ENCODE results near the gene CDH20. TPM values are rescaled to one million over a fixed set of nuclear protein-coding genes. Genes with fewer than 3 reads are reported as not detected.

Gene CDH20
- total and polyA plus RNA-seq, 2 of the 4 experiments (the other 2 are of a cell fraction): not detected

DNA sequence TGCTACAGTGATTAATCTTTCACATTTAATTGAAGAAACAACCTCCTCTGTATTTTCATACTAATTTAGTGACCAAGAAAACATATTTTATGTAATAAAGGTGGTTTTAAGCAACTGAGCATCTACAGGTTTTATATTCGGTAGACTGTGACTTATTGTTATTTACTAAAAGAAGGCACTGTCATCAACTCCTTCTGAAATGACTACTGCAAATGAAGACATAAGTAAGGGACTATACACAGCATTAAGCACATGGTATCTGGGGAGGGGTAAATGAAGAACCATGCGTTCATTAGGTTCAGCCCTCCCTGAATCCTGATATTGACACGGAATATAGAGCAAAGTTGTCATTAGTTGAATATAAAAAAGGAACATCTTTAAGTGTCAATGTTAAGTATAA, 4.3 kb downstream of the CDH20 start:
- H3K9me3 ChIP-seq (ENCODE audit: control insufficient read depth, insufficient read depth, low read length): no peaks in the 10 kb centered on the region
- in situ Hi-C loops (cut with MboI; ENCODE audit: low sequenced_read_pairs): no loop called here
- no peak for TF ChIP-seq BHLHE40 (IDR thresholded peaks at IDR 0.05; ENCODE audit: low read depth, low read length)
- TF ChIP-seq USF2 (IDR thresholded peaks at IDR 0.05; ENCODE audit: low read depth, low read length): no peak
- TF ChIP-seq RFX5 (IDR thresholded peaks at IDR 0.05; ENCODE audit: low read depth, low read length): no peak
- no peak for TF ChIP-seq CEBPB (IDR thresholded peaks at IDR 0.05; ENCODE audit: low read depth, low read length)
- no peak for TF ChIP-seq FOS (IDR thresholded peaks at IDR 0.05; ENCODE audit: low read depth, low read length)
- DNase-seq (no peak), ATAC-seq (ENCODE audit: low read depth) (no peak)
- no peak overlapping the region for H2BK120ac ChIP-seq (ENCODE audit: low read depth, low read length)
- H3K4me3 ChIP-seq (ENCODE audit: insufficient read depth, low read depth, low read length): no peak overlapping the region
- ChIA-PET POLR2A (ENCODE audit: unreplicated experiment) (no interaction called here), CTCF (no interaction called here)
- no peak overlapping the region for H4K8ac ChIP-seq (ENCODE audit: low read depth in 2 of 2, low read length in 2 of 2)
- WGBS, 2 experiments (ENCODE audit: extremely low coverage in 2 of 2, insufficient read length in 1 of 2): no CpG with 5 or more reads among the region's 3 CpGs
- no peaks in the 10 kb centered on the region for H4K20me1 ChIP-seq (ENCODE audit: insufficient read depth, low read length)
- dilution Hi-C loops (cut with HindIII; ENCODE audit: low sequenced_read_pairs, unreplicated experiment): no loop called here
- no peak overlapping the region for H3K9ac ChIP-seq (ENCODE audit: low read depth, low read length)
- H2AK9ac ChIP-seq (replicated peaks; ENCODE audit: low read depth, low read length, poor library complexity): no peak overlapping the region
- no peak overlapping the region for H3K4me2 ChIP-seq (ENCODE audit: low read depth, low read length)
- no TSS peak for BruUV-seq (replicated peaks)
- H3K4me1 ChIP-seq (ENCODE audit: control insufficient read depth, insufficient read depth, low read length): no peaks in the 10 kb centered on the region; the same call in 1 of the 2 replicates
- no peak overlapping the region for H3K18ac ChIP-seq (ENCODE audit: low read depth, low read length)
- H2BK20ac ChIP-seq (ENCODE audit: low read depth, low read length): no peak overlapping the region
- H3K36me3 ChIP-seq (ENCODE audit: control insufficient read depth, insufficient read depth, low read length): no peaks in the 10 kb centered on the region
- no peak overlapping the region for H3K56ac ChIP-seq (ENCODE audit: extremely low read depth, insufficient read depth, low read length)
- no peak overlapping the region for H3K23ac ChIP-seq (ENCODE audit: low read depth, low read length)
- intact Hi-C loops (cut with micrococcal nuclease): no loop called here
- no peaks in the 10 kb centered on the region for H3K9me1 ChIP-seq (ENCODE audit: insufficient read depth, low read length)
- no peak overlapping the region for H4K5ac ChIP-seq (ENCODE audit: low read depth, low read length)
- H4K91ac ChIP-seq (ENCODE audit: insufficient read depth, low read depth, low read length): no peak overlapping the region
- H3K4ac ChIP-seq (ENCODE audit: low read depth, low read length): no peak overlapping the region
- no peak overlapping the region for H3K27ac ChIP-seq (ENCODE audit: insufficient read depth, low read length)
- no peaks in the 10 kb centered on the region for H3K79me1 ChIP-seq (ENCODE audit: low read depth in 1 of 2, low read length in 2 of 2)
- H2BK5ac ChIP-seq (ENCODE audit: low read depth, low read length, poor library complexity, severe bottlenecking): no peak overlapping the region
- H3K27me3 ChIP-seq (ENCODE audit: control insufficient read depth, insufficient read depth, low read length): peaks cover 32% of the 10 kb centered on the region
- no peak overlapping the region for H2AFZ ChIP-seq (replicated peaks; ENCODE audit: low read length, poor library complexity)
- H2BK15ac ChIP-seq (ENCODE audit: low read depth, low read length): no peak overlapping the region
- no peak overlapping the region for H2AK5ac ChIP-seq (ENCODE audit: low read depth, low read length)
- H3K14ac ChIP-seq (replicated peaks; ENCODE audit: low read depth, low read length): no peak overlapping the region
